DMS153 (cell line): ENCODE data around the gene FAM180B.
"Not testable (repeated sequence)": the region's sequence is repeated elsewhere in the genome, so short reads cannot be mapped to it uniquely, and the experiment has no call there.

Experiments used
- DNase-seq: peaks from one replicate; lab custom pipeline; 2025; lab: John Stamatoyannopoulos, UW

The FAM180B gene

GRCh38 chr11:47595029-47595428, 8.6 kb downstream of the FAM180B start:
- no peak for DNase-seq

GRCh38 chr11:47595967-47596366, 9.5 kb downstream of the FAM180B start:
- DNase-seq = no peak

- DNase-seq = no peak
These were observed 13.4 kb downstream of the FAM180B start for GRCh38 chr11:47599902-47600301.

- no peak for DNase-seq
These were observed 16.8 kb downstream of the FAM180B start for GRCh38 chr11:47603295-47603694.

DNA sequence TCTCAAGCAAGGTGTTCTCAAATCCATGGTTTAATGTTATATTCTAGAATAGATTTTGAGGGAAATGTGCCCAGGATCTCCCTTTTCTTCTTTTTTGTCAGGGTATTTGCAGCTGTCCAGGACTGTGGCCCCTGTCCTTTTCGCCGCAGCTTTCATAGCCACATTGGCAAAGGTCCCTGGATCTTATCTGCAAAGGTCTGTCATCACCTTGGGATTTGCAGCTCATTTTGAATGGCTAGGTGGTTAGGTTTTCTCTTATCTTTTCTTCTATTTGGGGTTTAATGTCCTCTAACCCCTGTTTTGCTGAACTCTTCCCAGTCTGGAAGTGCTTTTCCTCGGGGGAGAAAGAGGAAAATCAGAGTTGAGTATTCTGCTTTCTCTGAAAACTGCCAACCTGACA, 19.4 kb downstream of the FAM180B start:
- no peak for DNase-seq

GRCh38 chr11:47606731-47607130, 20.3 kb downstream of the FAM180B start:
- DNase-seq = no peak

- no peak for DNase-seq
These were observed 20.9 kb downstream of the FAM180B start for GRCh38 chr11:47607380-47607779.

DNA sequence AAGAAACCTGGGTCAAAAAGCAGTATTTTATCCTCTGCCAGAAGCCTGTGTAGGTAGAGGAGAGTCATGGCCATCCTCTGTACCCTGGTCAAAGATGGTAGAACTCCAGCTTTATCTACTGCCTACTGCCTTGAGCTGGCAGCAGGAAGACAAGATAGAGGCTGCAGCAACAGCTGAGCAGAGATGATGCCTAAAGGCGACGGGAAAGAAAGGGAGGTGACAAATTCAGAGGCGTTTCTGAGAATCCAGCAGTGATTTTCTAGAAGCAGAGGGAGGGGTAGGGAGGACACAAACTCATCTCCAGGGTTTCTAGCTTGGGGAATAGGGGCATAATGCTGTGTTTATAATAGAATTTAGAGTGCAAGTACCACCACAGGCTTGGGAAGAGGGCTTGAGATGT, 23.2 kb downstream of the FAM180B start:
- DNase-seq = no peak

- no peak for DNase-seq
These were observed 24.9 kb downstream of the FAM180B start for GRCh38 chr11:47611348-47611794.

DNA sequence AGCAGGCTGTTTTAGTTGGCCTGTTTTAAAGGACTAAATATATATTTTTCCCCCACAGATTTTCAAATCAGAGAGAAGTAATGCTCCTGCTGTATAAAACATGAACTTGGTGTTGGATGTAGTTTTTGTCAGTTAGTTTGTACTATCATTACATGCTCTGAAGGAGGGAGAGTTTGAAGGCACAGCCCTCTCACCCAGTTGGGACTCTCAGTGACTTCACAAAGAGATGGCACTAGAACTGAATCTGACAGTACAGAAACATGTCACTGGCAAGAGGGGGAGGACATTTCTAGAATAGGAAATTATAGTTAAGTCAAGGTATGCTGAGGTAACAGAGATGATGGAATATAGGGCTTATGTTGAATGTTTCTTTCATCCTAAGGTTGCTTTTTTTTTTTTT, 28.8 kb downstream of the FAM180B start:
- no peak for DNase-seq

- peak; percentile 4 for DNase-seq
These were observed 30.4 kb downstream of the FAM180B start for GRCh38 chr11:47616726-47617416.

DNA sequence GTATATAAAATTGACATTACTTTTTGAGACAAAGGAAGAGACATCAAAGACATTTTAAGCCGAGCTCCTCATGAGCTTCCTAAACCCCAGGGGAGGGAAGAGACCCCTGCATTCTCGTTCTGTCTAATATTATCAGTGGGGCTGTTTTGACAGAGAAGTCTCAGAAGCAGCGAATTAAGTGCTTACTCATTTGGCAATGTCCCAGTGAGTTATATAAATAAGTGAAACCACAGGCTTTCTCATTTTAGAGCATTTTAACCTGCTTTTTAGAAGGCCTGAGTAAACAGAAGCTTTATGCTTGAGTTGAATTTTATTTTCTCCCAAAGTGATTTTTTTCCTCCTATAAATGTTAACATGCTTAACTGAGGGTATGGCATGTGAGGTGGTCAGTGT, 30.9 kb downstream of the FAM180B start:
- no peak for DNase-seq

- DNase-seq = no peak
These were observed 34.4 kb downstream of the FAM180B start for GRCh38 chr11:47620836-47621378.

GRCh38 chr11:47626234-47626633, 39.8 kb downstream of the FAM180B start:
- DNase-seq = no peak

DNA sequence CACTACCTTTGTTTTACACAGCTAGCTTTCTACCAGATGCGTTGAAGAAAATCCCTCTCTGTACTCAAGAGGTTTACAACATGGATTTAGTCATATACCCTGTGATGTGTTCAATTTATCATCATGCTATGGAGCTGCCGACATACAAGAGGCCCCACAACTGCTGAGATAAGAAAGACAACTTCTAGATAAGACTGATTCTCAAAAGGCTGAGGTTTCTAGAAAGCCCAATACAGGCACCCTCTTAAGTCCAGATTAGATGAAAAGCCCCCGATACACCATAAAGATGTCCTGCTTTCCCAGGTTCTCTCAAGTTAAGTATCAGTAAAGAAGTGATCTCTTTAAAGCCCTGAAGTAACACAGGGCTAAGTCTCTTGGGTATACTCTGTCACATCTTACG, 41.5 kb downstream of the FAM180B start:
- DNase-seq = no peak

GRCh38 chr11:47631473-47631872, 45.0 kb downstream of the FAM180B start:
- no peak for DNase-seq

DNA sequence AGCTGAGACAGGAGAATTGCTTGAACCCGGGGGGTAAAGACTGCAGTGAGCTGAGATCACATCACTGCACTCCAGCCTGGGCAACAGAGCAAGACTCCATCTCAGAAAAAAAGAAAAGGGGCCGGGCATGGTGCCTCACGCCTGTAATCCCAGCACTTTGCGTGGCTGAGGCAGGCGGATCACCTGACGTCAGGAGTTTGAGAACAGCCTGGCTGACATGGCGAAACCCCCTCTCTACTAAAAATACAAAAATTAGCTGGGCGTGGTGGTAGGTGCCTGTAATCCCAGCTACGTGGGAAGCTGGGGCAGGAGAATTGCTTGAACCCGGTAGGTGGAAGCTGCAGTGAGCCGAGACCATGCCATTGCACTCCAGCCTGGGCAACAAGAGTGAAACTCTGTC, 49.9 kb downstream of the FAM180B start:
- not testable (repeated sequence) for DNase-seq
